Astrocyte (in vitro differentiated cells and primary cell): ENCODE measurements around the gene ZMYND15. TPM values are rescaled to one million over a fixed set of nuclear protein-coding genes. Genes with fewer than 3 reads are reported as not detected.

Experiments
- DNase-seq: peaks from one replicate; pipeline ENCODE4 v3.0.0-alpha.2; 2010; ENCODE audit warnings: low read depth
- FAIRE-seq: peaks from 2 replicates; lab custom pipeline; 2011; peaks lifted over from hg19 to GRCh38; lab: Jason Lieb, UNC
- H2AFZ ChIP-seq: 2 replicates; pipeline ENCODE4 v1.6.0; 2012; ENCODE audit warnings: low read depth, low read length, inconsistent platforms
- H3K27ac ChIP-seq: 2 replicates; pipeline ENCODE4 v1.5.1; 2011; ENCODE audit warnings: low read depth, low read length, inconsistent platforms
- H3K27me3 ChIP-seq: 2 replicates; pipeline ENCODE4 v1.6.0; 2011; ENCODE audit warnings: low read length, inconsistent platforms; ENCODE audit not compliant: insufficient read depth
- H3K36me3 ChIP-seq: 2 replicates; pipeline ENCODE4 v1.5.1; 2011; ENCODE audit warnings: low read length, inconsistent platforms; ENCODE audit not compliant: insufficient read depth
- H3K4me1 ChIP-seq: 2 replicates; pipeline ENCODE4 v1.5.1; 2011; ENCODE audit warnings: low read length, inconsistent platforms; ENCODE audit not compliant: insufficient read depth
- H3K4me2 ChIP-seq: 2 replicates; pipeline ENCODE4 v1.6.0; 2012; ENCODE audit warnings: low read length, inconsistent platforms
- H3K4me3 ChIP-seq: 2 replicates; pipeline ENCODE4 v1.5.1; 2011; ENCODE audit warnings: low read depth, mild to moderate bottlenecking, low read length, inconsistent platforms; ENCODE audit not compliant: insufficient read depth
- H3K79me2 ChIP-seq: 2 replicates; pipeline ENCODE4 v1.6.0; 2012; ENCODE audit warnings: mild to moderate bottlenecking, low read length, inconsistent platforms; ENCODE audit not compliant: insufficient read depth
- H3K9ac ChIP-seq: 2 replicates; pipeline ENCODE4 v1.6.0; 2012; ENCODE audit warnings: mild to moderate bottlenecking, low read length, inconsistent platforms
- H3K9me3 ChIP-seq: 2 replicates; pipeline ENCODE4 v1.5.1; 2012; ENCODE audit warnings: low read depth, mild to moderate bottlenecking, low read length, inconsistent platforms; ENCODE audit not compliant: insufficient read depth
- H4K20me1 ChIP-seq: 2 replicates; pipeline ENCODE4 v1.6.0; 2012; ENCODE audit warnings: low read length, inconsistent platforms; ENCODE audit not compliant: insufficient read depth
- H3K27ac Mint-ChIP-seq: one replicate; pipeline ENCODE4 v1.8.0; 2021; ENCODE audit warnings: mild to moderate bottlenecking, mixed read lengths; ENCODE audit not compliant: unreplicated experiment
- H3K27me3 Mint-ChIP-seq: one replicate; pipeline ENCODE4 v1.8.0; 2021; ENCODE audit warnings: low read depth, mixed read lengths; ENCODE audit not compliant: unreplicated experiment
- H3K36me3 Mint-ChIP-seq: one replicate; pipeline ENCODE4 v1.8.0; 2021; ENCODE audit warnings: low read depth, mixed read lengths; ENCODE audit not compliant: unreplicated experiment
- H3K4me1 Mint-ChIP-seq: one replicate; pipeline ENCODE4 v1.8.0; 2021; ENCODE audit warnings: low read depth, mixed read lengths; ENCODE audit not compliant: unreplicated experiment
- H3K4me3 Mint-ChIP-seq: one replicate; pipeline ENCODE4 v1.8.0; 2021; ENCODE audit warnings: mild to moderate bottlenecking, moderate library complexity, mixed read lengths; ENCODE audit not compliant: unreplicated experiment
- H3K9me3 Mint-ChIP-seq: one replicate; pipeline ENCODE4 v1.8.0; 2021; ENCODE audit warnings: mild to moderate bottlenecking, mixed read lengths; ENCODE audit not compliant: unreplicated experiment
- EZH2 ChIP-seq: IDR thresholded peaks from 2 replicates; pipeline ENCODE4 v1.6.1; 2012; ENCODE audit warnings: mild to moderate bottlenecking, low read length, inconsistent platforms; ENCODE audit not compliant: insufficient read depth
- total RNA-seq: library from RNA; stranded (reverse); gene quantifications from 2 replicates; pipeline ENCODE4 v1.2.1, GENCODE V29; 2021
- TF ChIP-seq, protein P1 (sequence below): IDR thresholded peaks from 2 replicates; pipeline ENCODE4 v1.5.1; 2011; ENCODE audit warnings: low read depth, mild to moderate bottlenecking, inconsistent platforms, low read length, moderate library complexity; ENCODE audit not compliant: insufficient read depth

The ZMYND15 gene
- total RNA-seq, 1 donor from 2014 or later: 0.09 TPM

DNA sequence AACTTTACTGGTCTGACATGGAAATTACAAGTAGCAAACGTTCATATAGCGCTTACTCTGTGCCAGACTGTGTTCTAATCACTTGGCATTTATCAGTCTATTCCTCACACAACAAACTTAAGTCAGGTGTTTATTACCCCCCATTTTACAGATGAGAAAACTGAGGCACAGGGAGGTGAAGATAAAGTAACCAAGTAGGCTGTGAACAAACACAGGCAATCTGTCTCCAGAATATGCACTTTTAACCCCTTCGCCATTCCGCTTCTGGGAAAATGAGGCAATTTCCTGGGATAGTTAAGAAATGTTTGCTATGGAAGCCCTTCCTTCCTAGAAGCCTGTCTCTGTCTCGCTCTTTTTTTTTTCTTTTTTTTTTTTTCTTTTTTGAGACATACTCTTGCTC is 12.3 kb downstream of the ZMYND15 start:
- Histone ChIP-seq H3K27ac (no peak overlapping the region), H3K27me3 (peaks cover 27% of the 10 kb centered on the region), H2AFZ (no peak overlapping the region), H3K4me2 (no peak overlapping the region), H3K4me3 (no peak overlapping the region), H3K4me1 (no peaks in the 10 kb centered on the region), H3K79me2 (no peaks in the 10 kb centered on the region), H4K20me1 (no peaks in the 10 kb centered on the region), H3K9ac (no peak overlapping the region), H3K36me3 (no peaks in the 10 kb centered on the region), H3K9me3 (no peaks in the 10 kb centered on the region)
- no peak overlapping the region for H3K27ac Mint-ChIP-seq
- TF ChIP-seq, protein P1, sequence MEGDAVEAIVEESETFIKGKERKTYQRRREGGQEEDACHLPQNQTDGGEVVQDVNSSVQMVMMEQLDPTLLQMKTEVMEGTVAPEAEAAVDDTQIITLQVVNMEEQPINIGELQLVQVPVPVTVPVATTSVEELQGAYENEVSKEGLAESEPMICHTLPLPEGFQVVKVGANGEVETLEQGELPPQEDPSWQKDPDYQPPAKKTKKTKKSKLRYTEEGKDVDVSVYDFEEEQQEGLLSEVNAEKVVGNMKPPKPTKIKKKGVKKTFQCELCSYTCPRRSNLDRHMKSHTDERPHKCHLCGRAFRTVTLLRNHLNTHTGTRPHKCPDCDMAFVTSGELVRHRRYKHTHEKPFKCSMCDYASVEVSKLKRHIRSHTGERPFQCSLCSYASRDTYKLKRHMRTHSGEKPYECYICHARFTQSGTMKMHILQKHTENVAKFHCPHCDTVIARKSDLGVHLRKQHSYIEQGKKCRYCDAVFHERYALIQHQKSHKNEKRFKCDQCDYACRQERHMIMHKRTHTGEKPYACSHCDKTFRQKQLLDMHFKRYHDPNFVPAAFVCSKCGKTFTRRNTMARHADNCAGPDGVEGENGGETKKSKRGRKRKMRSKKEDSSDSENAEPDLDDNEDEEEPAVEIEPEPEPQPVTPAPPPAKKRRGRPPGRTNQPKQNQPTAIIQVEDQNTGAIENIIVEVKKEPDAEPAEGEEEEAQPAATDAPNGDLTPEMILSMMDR: no peak
- TF ChIP-seq EZH2: no peak
- no peak overlapping the region for H3K4me3 Mint-ChIP-seq
- H3K9me3 Mint-ChIP-seq: no peaks in the 10 kb centered on the region
- peaks cover 36% of the 10 kb centered on the region for H3K27me3 Mint-ChIP-seq
- H3K4me1 Mint-ChIP-seq: no peaks in the 10 kb centered on the region
- H3K36me3 Mint-ChIP-seq: no peaks in the 10 kb centered on the region
- FAIRE-seq: no peak
- DNase-seq: no peak

DNA sequence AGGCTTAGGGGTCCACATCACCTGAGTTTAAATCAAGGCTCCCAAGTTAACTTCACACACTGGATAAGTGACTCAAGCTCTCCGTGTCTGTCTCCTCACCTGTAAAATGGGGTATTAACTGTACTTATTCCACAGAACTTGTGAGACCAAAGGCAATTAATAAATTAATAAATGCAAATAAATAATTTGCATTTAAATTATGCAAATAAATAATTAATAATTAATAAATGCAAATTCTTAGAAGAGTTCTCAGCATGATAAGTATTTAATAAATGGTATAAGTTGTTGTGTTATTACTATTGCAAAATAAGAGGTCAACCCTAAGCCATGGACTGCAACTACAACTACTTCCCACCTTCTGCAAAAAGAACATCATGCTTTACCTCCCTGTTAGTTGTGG is 13.8 kb downstream of the ZMYND15 start:
- no peaks in the 10 kb centered on the region for H3K36me3 ChIP-seq
- no peak for TF ChIP-seq EZH2
- TF ChIP-seq, protein P1: no peak
- Mint-ChIP-seq H3K9me3 (no peaks in the 10 kb centered on the region), H3K4me3 (no peak overlapping the region), H3K27ac (no peak overlapping the region), H3K27me3 (peaks cover 32% of the 10 kb centered on the region), H3K4me1 (no peaks in the 10 kb centered on the region), H3K36me3 (no peaks in the 10 kb centered on the region)
- no peak for FAIRE-seq
- H2AFZ ChIP-seq: no peak overlapping the region
- H3K4me1 ChIP-seq: no peaks in the 10 kb centered on the region
- H3K27me3 ChIP-seq: peaks cover 23% of the 10 kb centered on the region
- no peaks in the 10 kb centered on the region for H3K9me3 ChIP-seq
- DNase-seq: no peak
- H3K4me2 ChIP-seq: no peak overlapping the region
- no peaks in the 10 kb centered on the region for H4K20me1 ChIP-seq
- H3K27ac ChIP-seq: no peak overlapping the region
- H3K4me3 ChIP-seq: no peak overlapping the region
- no peak overlapping the region for H3K9ac ChIP-seq
- H3K79me2 ChIP-seq: no peaks in the 10 kb centered on the region

DNA sequence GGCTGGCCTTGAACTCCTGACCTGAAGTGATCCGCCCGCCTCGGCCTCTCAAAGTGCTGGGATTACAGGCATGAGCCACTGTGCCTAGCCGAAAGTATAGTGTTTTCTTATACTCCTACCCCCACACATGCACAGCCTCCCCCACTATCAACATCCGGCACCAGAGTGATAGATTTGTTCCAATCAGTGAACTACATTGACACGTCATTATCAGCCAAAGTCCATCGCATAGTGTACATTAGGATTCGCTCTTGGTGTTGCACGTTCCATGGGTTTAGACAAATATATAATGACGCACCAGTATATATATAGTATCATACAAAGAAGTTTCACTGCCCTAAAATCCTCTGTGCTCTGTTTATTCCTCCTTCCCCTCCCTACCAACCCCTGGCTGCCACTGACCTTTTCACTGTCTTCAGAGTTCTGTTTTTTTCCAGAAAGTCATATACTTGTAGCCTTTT is 20.2 kb downstream of the ZMYND15 start:
- Histone ChIP-seq H3K9me3 (no peaks in the 10 kb centered on the region), H3K27me3 (peaks cover 5% of the 10 kb centered on the region), H3K9ac (no peak overlapping the region), H3K27ac (no peak overlapping the region), H3K4me1 (no peaks in the 10 kb centered on the region), H3K4me2 (no peak overlapping the region), H2AFZ (no peak overlapping the region), H3K79me2 (no peaks in the 10 kb centered on the region), H3K36me3 (no peaks in the 10 kb centered on the region), H3K4me3 (no peak overlapping the region), H4K20me1 (no peaks in the 10 kb centered on the region)
- no peak for TF ChIP-seq EZH2
- TF ChIP-seq, protein P1: no peak
- Mint-ChIP-seq H3K4me1 (no peaks in the 10 kb centered on the region), H3K36me3 (no peaks in the 10 kb centered on the region), H3K9me3 (no peaks in the 10 kb centered on the region), H3K4me3 (no peak overlapping the region), H3K27me3 (peaks cover 19% of the 10 kb centered on the region), H3K27ac (no peak overlapping the region)
- DNase-seq (no peak), FAIRE-seq (no peak)
